Heart right ventricle (tissue), 16 donors: ENCODE data around the gene KRT6C. TPM values are rescaled to one million over a fixed set of nuclear protein-coding genes. Genes with fewer than 3 reads are reported as not detected.

ENCODE experiments used
- ATAC-seq, 8 donors: fragments of 200-7000 bp; cut with Tn5 transposase; one replicate each; pipeline ENCODE4 v1.9.1; 2020; ENCODE audit warnings: mild to moderate bottlenecking in 8 of 8, moderate library complexity in 8 of 8, moderate number of reproducible peaks in 1 of 8
- DNase-seq, 2 donors: peaks; one replicate each; pipeline ENCODE4 v3.0.0-alpha.2; 2020
- H3K27ac ChIP-seq, 10 donors: fragments of 200-600 bp; sonication (generic) in 2 of 10; one replicate each; pipeline versions ENCODE4 v1.5.0 to v1.8.0; 2020 to 2022; ENCODE audit warnings: mild to moderate bottlenecking in 3 of 10
- H3K27me3 ChIP-seq, 7 donors: fragments of 200-600 bp; one replicate each; pipeline ENCODE4 v1.8.0; 2021 to 2022; ENCODE audit warnings: mild to moderate bottlenecking in 2 of 7
- H3K36me3 ChIP-seq, 9 donors: fragments of 200-600 bp; sonication (generic) in 1 of 9; one replicate each; pipeline versions ENCODE4 v1.5.0 to v1.8.0; 2020 to 2022; ENCODE audit warnings: mild to moderate bottlenecking in 2 of 9
- H3K4me1 ChIP-seq, 9 donors: fragments of 200-600 bp; sonication (generic) in 1 of 9; one replicate each; pipeline versions ENCODE4 v1.5.0 to v1.8.0; 2020 to 2022; ENCODE audit warnings: mild to moderate bottlenecking in 4 of 9
- H3K4me3 ChIP-seq, 10 donors: fragments of 200-600 bp; sonication (generic) in 2 of 10; one replicate each; pipeline versions ENCODE4 v1.5.0 to v1.8.0; 2020 to 2022; ENCODE audit warnings: mild to moderate bottlenecking in 7 of 10, moderate library complexity in 2 of 10
- H3K9me3 ChIP-seq, 11 donors: fragments of 200-600 bp in 10 of 11; sonication (generic) in 2 of 11; one replicate each; pipeline versions ENCODE4 v1.5.0 to v1.8.0; 2013 to 2022; ENCODE audit warnings: mild to moderate bottlenecking in 2 of 11, control low read depth in 1 of 11, moderate library complexity in 1 of 11
- CTCF ChIP-seq, 9 donors: fragments of 200-600 bp; sonication (generic) in 2 of 9; IDR thresholded peaks; one replicate each; pipeline versions ENCODE4 v1.5.0 to v1.8.0; 2021 to 2022; ENCODE audit warnings: antibody characterized with exemption in 9 of 9, mild to moderate bottlenecking in 5 of 9, moderate library complexity in 1 of 9
- WGBS, 2 donors: extraction: QIAGEN DNeasy Blood & Tissue Kit; methylation state at CpG; one replicate each; pipeline ENCODE4 v1.1.7; 2013; ENCODE audit warnings: inconsistent platforms in 1 of 2; 5-methylcytosine and 5-hydroxymethylcytosine counted together
- intact Hi-C, 10 donors: fragments of 100-400 bp; cut with DNase I; formaldehyde crosslinking; loops; one replicate each; pipeline versions ENCODE4 v1.11.1 to v1.14.2; 2022
- polyA plus RNA-seq, 2 donors: library from polyadenylated mRNA; stranded (reverse); fragments of 200-250 nt; gene quantifications; one replicate each; pipeline ENCODE4 v1.2.3, GENCODE V29; 2013
- total RNA-seq, 10 donors: library from RNA; stranded (reverse); fragmentation: NEBNext Ultra II Directional in 3 of 10; extraction: Animal tissue kit (Norgen Biotek cat#: 25700) in 3 of 10; gene quantifications; one replicate each; pipeline versions ENCODE4 v1.2.1 to v1.2.4, GENCODE V29; 2021 to 2023
- donor health status: Arrhythmogenic right ventricular cardiomyopathy.
- donor health status: ischemic (EF 13 %, LVEDD 7.1; RV severe dilation, severe dysfunction).
- donor health status: healthy with polysubstance abuse.
- donor health status: DM: no; HTN: yes; CAD: no.
- donor health status: DM: no; HTN: no; CAD: no.
- donor health status: ischemic (EF 25% LVEDD 6.9; RV normal size, moderate dysfunction).
- donor health status: ischemic (EF 25% LVEDD 5.7; RV mildly dilated, moderate dysfunction).
- donor health status: healthy.
- donor health status: DM: yes; HTN: yes; CAD: no.
- donor health status: Ischemic cardiomyopathy.
- donor health status: ischemic (EF 35%, LVEDD 5.7; RV mildly dilated, moderate dysfunction).
- donor health status: nonischemic (EF 11% LVEDD 7.7; RV severe dilation, severe dysfunction).
- donor health status: DM: yes; HTN: yes; CAD: no.
- donor health status: PGD.
- donor health status: ischemic (EF 29% LVEDD 5.4; RV normal size, mild dysfunction).
- donor health status: nonischemic (EF 23%, LVEDD 6.1; RV moderate dilation, normal function).

Gene KRT6C
- total and polyA plus RNA-seq, 12 donors = 0.06 TPM; not detected in 11

- ATAC-seq (no peak), DNase-seq (no peak)
- no peak for TF ChIP-seq CTCF (IDR thresholded peaks at IDR 0.05)
- Histone ChIP-seq H3K27ac (no peak overlapping the region), H3K27me3 (peaks cover 0 to 38% (median 6%) of the 10 kb centered on the region in 7 donors), H3K36me3 (no peaks in the 10 kb centered on the region), H3K4me1 (no peaks in the 10 kb centered on the region), H3K4me3 (no peak overlapping the region), H3K9me3 (peaks cover 0 to 14% (median 0%) of the 10 kb centered on the region in 11 donors)
- 53 to 64% methylated on average over 3 of the region's 3 CpGs for WGBS, 2 donors
- intact Hi-C loops = no loop called here
Measured at GRCh38 chr12:52480073-52480472, 6.5 kb upstream of the KRT6C start.

- no peak for DNase-seq
- H3K4me3 ChIP-seq = no peak overlapping the region
- no peak for TF ChIP-seq CTCF (IDR thresholded peaks at IDR 0.05)
Measured at GRCh38 chr12:52477651-52478050, 4.0 kb upstream of the KRT6C start.

GRCh38 chr12:52474212-52474611 lies 607 bp upstream of the KRT6C start:
- no peak for DNase-seq
- Histone ChIP-seq H3K27me3 (peaks cover 0 to 11% (median 0%) of the 10 kb centered on the region in 7 donors), H3K36me3 (no peaks in the 10 kb centered on the region), H3K4me1 (no peaks in the 10 kb centered on the region), H3K27ac (no peak overlapping the region), H3K4me3 (no peak overlapping the region), H3K9me3 (peaks cover 0 to 4% (median 0%) of the 10 kb centered on the region in 11 donors)
- intact Hi-C loops = no loop called here
- ATAC-seq = no peak
- no peak for TF ChIP-seq CTCF (IDR thresholded peaks at IDR 0.05)
- 90 to 95% methylated on average over 2 of the region's 2 CpGs for WGBS, 2 donors

More at GRCh38 chr12:52477651-52478050, 4.0 kb upstream of the KRT6C start:
- Histone ChIP-seq H3K36me3 (no peaks in the 10 kb centered on the region), H3K4me1 (no peaks in the 10 kb centered on the region), H3K9me3 (peaks cover 0 to 4% (median 0%) of the 10 kb centered on the region in 11 donors), H3K27ac (no peak overlapping the region), H3K27me3 (peaks cover 0 to 15% (median 0%) of the 10 kb centered on the region in 7 donors)
- intact Hi-C loops = no loop called here
- WGBS, 2 donors = 60 to 70% methylated on average over 2 of the region's 2 CpGs
- no peak for ATAC-seq

GRCh38 chr12:52469853-52470252 lies 3.8 kb downstream of the KRT6C start:
- no peak for TF ChIP-seq CTCF (IDR thresholded peaks at IDR 0.05)

More at GRCh38 chr12:52469853-52470252, 3.8 kb downstream of the KRT6C start:
- H3K27me3 ChIP-seq = peaks cover 0 to 17% (median 11%) of the 10 kb centered on the region in 7 donors
- WGBS, 2 donors = 74 to 76% methylated on average over 4 of the region's 4 CpGs
- no peak overlapping the region for H3K4me3 ChIP-seq
- H3K9me3 ChIP-seq = no peaks in the 10 kb centered on the region
- DNase-seq (no peak), ATAC-seq (no peak)
- H3K4me1 ChIP-seq = no peaks in the 10 kb centered on the region
- no peaks in the 10 kb centered on the region for H3K36me3 ChIP-seq
- intact Hi-C loops = no loop called here
- no peak overlapping the region for H3K27ac ChIP-seq
